ENCODE measurements around the gene ACOXL.

ACOXL gene

GRCh38 chr2:110860630-110861029, 128.3 kb downstream of the ACOXL start:
- no peak for DNase-seq

GRCh38 chr2:110861616-110862260, 129.4 kb downstream of the ACOXL start:
- no peak for DNase-seq

- DNase-seq: no peak
Measured at GRCh38 chr2:110863726-110864125, 131.4 kb downstream of the ACOXL start.

- DNase-seq: no peak
Measured at GRCh38 chr2:110864176-110864575, 131.8 kb downstream of the ACOXL start.

- no peak for DNase-seq
Measured at GRCh38 chr2:110864731-110865130, 132.4 kb downstream of the ACOXL start.

- DNase-seq: peak; percentile 89
Measured at GRCh38 chr2:110865188-110865587, 132.8 kb downstream of the ACOXL start.

GRCh38 chr2:110866045-110866444, 133.7 kb downstream of the ACOXL start:
- no peak for DNase-seq

- DNase-seq: peak; percentile 83
Measured at GRCh38 chr2:110866466-110866865, 134.1 kb downstream of the ACOXL start.

GRCh38 chr2:110867078-110867477, 134.7 kb downstream of the ACOXL start:
- DNase-seq: peak; percentile 78

- DNase-seq: no peak
Measured at GRCh38 chr2:110868971-110869370, 136.6 kb downstream of the ACOXL start.

GRCh38 chr2:110869472-110870446, 137.4 kb downstream of the ACOXL start:
- DNase-seq: no peak

GRCh38 chr2:110870545-110870944, 138.2 kb downstream of the ACOXL start:
- DNase-seq: no peak

GRCh38 chr2:110871637-110872036, 139.3 kb downstream of the ACOXL start:
- DNase-seq: peak; percentile 73

GRCh38 chr2:110872521-110872920, 140.1 kb downstream of the ACOXL start:
- DNase-seq: no peak

- DNase-seq: no peak
Measured at GRCh38 chr2:110873056-110873502, 140.7 kb downstream of the ACOXL start.

- DNase-seq: no peak
Measured at GRCh38 chr2:110873597-110874452, 141.5 kb downstream of the ACOXL start.

- no peak for DNase-seq
Measured at GRCh38 chr2:110874453-110875383, 142.3 kb downstream of the ACOXL start.

- no peak for DNase-seq
Measured at GRCh38 chr2:110875384-110875725, 143.0 kb downstream of the ACOXL start.

GRCh38 chr2:110876167-110876999, 144.0 kb downstream of the ACOXL start:
- no peak for DNase-seq

GRCh38 chr2:110877031-110877827, 144.9 kb downstream of the ACOXL start:
- DNase-seq: no peak

Data from activated CD4-positive, alpha-beta T cell treated with anti-CD3 and anti-CD28 coated beads, Interleukin-10, Interleukin-2, amounts not matched to agents 100 ng/mL and 50 ng/mL, durations not matched to agents 16 hours and 8 hours (primary cell).